Activated naive CD4-positive, alpha-beta T cell treated with anti-CD3 and anti-CD28 coated beads, Interleukin-2, amount 50 U/mL, for 72 hours (primary cell): ENCODE data around the gene CLIP2. TPM values are rescaled to one million over a fixed set of nuclear protein-coding genes. Genes with fewer than 3 reads are reported as not detected.

Experiments used
- ATAC-seq, 2 donors: fragments of 150-1000 bp; cut with Tn5 transposase; 2 replicates each; pipeline ENCODE4 v1.10.0; 2021; ENCODE audit warnings: mild to moderate bottlenecking in 2 of 2, moderate library complexity in 2 of 2
- DNase-seq, 2 donors: peaks; one replicate each; pipeline ENCODE4 v3.0.0; 2021 to 2022; ENCODE audit warnings: low spot score in 2 of 2
- H3K27ac Mint-ChIP-seq, 2 donors: one replicate each; pipeline ENCODE4 v1.8.0; 2022; ENCODE audit warnings: mild to moderate bottlenecking in 2 of 2, mixed read lengths in 2 of 2
- H3K36me3 Mint-ChIP-seq, 2 donors: one replicate each; pipeline ENCODE4 v1.8.0; 2022; ENCODE audit warnings: mixed read lengths in 2 of 2
- H3K9me3 Mint-ChIP-seq, 2 donors: one replicate each; pipeline ENCODE4 v1.8.0; 2022; ENCODE audit warnings: mixed read lengths in 2 of 2
- total RNA-seq, 2 donors: library from RNA; stranded (reverse); gene quantifications; one replicate each; pipeline ENCODE4 v1.2.3, GENCODE V29; 2022

CLIP2 gene
- total RNA-seq, 2 donors from 2014 or later: 0.89 to 1.1 TPM

- ATAC-seq (peak in 1 of 2 donors; percentile 10), DNase-seq (no peak)
- Mint-ChIP-seq H3K27ac (no peak overlapping the region), H3K36me3 (no peaks in the 10 kb centered on the region), H3K9me3 (no peaks in the 10 kb centered on the region)
These were observed 949 bp upstream of the CLIP2 start for GRCh38 chr7:74288034-74288881.

DNA sequence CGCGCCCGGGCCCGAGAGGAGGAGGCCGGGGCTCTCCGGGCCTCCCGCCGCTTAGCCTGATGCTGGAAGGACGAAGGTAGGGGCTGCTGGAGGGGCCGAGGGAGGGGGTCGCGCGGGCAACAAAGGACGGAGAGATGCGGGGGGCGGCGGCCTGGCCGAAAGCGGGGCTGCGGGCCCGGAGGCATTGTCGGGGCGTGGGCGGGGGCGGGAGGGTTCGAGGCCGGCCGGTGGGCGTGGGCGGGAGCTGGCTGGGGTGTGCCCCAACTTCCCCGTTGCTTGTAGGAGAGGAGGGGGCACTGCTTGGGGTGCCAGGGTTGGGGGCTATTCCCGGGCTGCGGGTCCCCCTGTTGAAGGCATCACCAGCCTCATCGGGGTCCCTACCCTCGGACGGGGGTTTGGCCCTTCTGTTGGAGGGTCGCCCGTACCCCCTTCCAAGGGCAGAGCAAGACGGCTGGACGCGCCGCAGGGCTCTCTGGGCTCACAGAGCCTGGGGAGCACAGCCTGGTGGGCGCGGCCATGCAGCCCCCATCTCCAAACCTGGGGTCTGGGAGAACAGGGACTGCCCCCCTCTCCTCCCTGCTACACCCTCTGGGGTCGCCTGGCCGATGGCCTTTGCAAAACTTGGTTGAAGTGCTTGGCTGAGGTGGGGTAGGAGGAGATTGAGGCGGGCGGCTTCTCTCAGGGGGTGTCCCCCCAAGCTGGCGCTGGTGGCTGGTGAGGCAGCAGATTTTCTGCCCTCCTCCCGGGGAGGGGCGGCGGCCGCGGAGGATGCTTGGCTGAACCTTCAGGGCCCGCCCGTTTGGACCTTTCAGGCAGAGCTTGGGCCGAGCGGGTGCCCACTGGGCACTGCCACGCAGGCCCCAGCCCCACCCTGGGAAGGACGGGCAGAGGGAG lies 699 bp downstream of the CLIP2 start:
- no peak overlapping the region for H3K27ac Mint-ChIP-seq
- DNase-seq: no peak
- no peaks in the 10 kb centered on the region for H3K9me3 Mint-ChIP-seq
- H3K36me3 Mint-ChIP-seq: no peaks in the 10 kb centered on the region
- ATAC-seq: no peak

DNA sequence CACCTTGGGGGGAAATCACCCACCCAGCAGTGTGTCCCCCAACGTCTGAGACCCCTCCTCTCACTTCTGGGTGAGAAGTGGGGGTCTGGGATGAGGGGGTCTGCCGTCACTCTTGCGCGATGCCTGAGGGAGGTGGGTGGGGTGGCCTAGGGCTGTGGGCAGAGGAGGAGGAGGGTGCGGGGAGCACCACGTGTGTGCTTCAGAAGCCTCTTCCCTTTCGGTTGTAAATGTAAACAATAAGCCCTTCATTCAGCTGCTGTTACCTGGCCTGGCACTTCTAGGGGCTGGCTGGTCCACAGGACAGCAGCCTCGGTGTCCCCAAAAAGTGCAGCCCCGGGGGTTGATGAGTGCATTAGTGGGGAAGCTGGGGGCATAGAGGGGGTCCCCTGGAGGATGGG lies 1.3 kb downstream of the CLIP2 start:
- DNase-seq (no peak), ATAC-seq (no peak)
- no peaks in the 10 kb centered on the region for H3K9me3 Mint-ChIP-seq
- H3K36me3 Mint-ChIP-seq: no peaks in the 10 kb centered on the region
- no peak overlapping the region for H3K27ac Mint-ChIP-seq

DNA sequence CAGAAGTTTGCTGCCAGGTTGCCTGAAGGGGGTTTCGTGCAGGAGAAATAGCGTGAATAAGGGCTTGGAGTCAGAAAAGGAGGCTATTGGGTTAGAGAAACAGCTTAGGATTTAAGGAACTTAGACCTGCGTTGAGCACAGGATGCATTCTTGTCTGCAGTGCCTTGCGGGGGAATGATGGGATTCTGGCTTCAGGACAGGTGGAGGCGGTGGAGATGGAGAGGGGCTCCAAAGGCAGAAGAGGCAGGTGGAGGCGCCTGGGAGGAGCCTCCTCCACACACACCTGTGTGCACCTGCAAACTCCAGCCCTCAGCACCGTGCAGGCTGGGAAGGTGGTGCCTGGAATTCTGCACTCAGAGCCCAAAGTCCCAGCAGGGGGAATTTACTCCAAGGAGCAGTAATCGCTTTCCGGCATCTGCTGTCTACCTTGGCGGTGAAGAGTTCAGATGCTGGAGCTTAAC lies 1.8 kb downstream of the CLIP2 start:
- ATAC-seq: no peak
- DNase-seq: no peak
- Mint-ChIP-seq H3K36me3 (no peaks in the 10 kb centered on the region), H3K9me3 (no peaks in the 10 kb centered on the region), H3K27ac (no peak overlapping the region)

DNA sequence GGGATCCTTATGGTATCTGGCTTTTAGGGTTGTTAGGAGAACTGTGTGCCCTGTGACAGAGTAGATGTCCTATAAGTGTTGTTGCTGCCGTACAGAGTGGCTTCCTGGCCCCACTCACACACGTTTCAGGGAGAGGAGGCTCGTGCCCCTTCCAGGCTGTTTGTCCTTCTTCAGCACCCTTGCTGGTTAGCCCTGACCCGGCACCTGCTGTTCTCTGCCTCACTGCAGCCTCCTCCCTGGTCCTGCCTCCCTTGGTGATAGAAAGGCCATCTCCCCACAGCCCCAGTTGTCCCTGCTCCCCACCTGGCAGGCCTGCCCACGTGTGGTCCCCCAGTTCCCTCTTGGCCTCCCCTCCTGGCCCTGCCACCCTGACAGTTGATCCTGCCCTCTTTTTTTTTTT lies 2.3 kb downstream of the CLIP2 start:
- no peaks in the 10 kb centered on the region for H3K36me3 Mint-ChIP-seq
- no peaks in the 10 kb centered on the region for H3K9me3 Mint-ChIP-seq
- no peak overlapping the region for H3K27ac Mint-ChIP-seq
- ATAC-seq: no peak
- DNase-seq: no peak

DNA sequence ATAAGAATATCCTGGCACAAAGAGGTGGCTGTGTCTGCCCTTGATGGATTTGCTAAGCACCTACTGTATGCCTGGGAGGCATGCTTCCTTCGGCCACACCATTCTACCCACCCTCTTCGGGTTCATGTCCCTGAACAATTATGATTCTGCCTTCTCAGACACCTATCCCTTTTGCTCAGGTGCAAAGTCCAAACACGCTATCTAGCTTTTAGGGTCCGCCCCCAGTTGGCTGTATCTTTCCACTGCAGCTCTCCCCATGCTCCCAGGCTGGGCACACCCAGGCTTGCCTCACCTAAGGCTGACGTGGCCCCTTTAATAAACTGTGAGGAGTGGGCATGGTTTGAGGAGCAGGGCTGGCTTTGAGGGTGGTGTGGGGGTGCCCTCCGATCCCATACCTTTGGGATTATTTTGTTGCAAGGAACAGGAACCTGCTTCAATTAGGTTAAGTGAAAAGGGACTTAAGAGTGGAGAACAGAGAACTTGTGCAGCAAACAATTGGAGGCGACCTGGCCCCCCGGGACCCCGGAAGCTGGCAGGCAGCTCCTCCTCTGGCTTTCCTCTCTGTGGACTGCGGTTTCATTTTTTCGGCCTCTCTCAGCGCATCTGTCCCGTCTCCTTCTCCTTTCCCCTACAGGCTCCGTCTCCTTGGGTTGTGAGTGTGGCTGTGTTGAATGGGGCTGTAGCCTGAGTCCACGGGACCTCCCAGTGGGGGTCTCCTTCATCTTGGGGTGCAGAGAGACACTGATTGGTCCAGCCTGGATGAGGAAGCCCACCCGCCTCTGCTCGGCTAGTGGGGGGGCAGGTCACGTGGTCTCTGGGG lies 3.8 kb downstream of the CLIP2 start:
- ATAC-seq (no peak), DNase-seq (no peak)
- Mint-ChIP-seq H3K9me3 (no peaks in the 10 kb centered on the region), H3K36me3 (no peaks in the 10 kb centered on the region), H3K27ac (no peak overlapping the region)

- no peak for ATAC-seq
- Mint-ChIP-seq H3K9me3 (no peaks in the 10 kb centered on the region), H3K36me3 (no peaks in the 10 kb centered on the region), H3K27ac (no peak overlapping the region)
- DNase-seq: no peak
These were observed 4.3 kb downstream of the CLIP2 start for GRCh38 chr7:74293577-74293908.

GRCh38 chr7:74294191-74294998 lies 5.2 kb downstream of the CLIP2 start:
- DNase-seq (no peak), ATAC-seq (no peak)
- Mint-ChIP-seq H3K27ac (no peak overlapping the region), H3K9me3 (no peaks in the 10 kb centered on the region), H3K36me3 (no peaks in the 10 kb centered on the region)

GRCh38 chr7:74297516-74298233 lies 8.5 kb downstream of the CLIP2 start:
- Mint-ChIP-seq H3K36me3 (no peaks in the 10 kb centered on the region), H3K9me3 (no peaks in the 10 kb centered on the region), H3K27ac (no peak overlapping the region)
- DNase-seq (no peak), ATAC-seq (no peak)

DNA sequence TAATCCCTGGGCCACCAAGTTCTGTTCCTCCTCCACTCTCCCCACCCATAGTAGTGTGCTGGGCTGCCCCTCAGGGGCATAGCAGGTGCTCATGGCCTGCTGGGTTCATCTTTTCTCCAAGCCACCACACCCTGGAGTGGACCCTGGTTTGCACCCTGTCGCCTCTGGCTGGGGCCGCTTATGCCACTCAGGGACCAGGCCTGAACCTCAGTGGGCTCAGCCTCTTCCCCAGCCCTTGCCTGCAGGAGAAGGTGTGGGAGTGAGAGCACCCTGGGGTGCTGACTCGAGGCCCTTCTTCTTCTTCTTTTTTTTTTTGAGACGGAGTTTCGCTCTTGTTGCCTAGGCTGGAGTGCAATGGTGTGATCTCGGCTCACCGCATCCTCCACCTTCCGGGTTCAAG lies 10.2 kb downstream of the CLIP2 start:
- ATAC-seq: no peak
- H3K36me3 Mint-ChIP-seq: no peaks in the 10 kb centered on the region
- H3K9me3 Mint-ChIP-seq: no peaks in the 10 kb centered on the region
- H3K27ac Mint-ChIP-seq: no peak overlapping the region
- no peak for DNase-seq

- H3K9me3 Mint-ChIP-seq: no peaks in the 10 kb centered on the region
- no peaks in the 10 kb centered on the region for H3K36me3 Mint-ChIP-seq
These were observed 11.7 kb downstream of the CLIP2 start for GRCh38 chr7:74300926-74301325.

DNA sequence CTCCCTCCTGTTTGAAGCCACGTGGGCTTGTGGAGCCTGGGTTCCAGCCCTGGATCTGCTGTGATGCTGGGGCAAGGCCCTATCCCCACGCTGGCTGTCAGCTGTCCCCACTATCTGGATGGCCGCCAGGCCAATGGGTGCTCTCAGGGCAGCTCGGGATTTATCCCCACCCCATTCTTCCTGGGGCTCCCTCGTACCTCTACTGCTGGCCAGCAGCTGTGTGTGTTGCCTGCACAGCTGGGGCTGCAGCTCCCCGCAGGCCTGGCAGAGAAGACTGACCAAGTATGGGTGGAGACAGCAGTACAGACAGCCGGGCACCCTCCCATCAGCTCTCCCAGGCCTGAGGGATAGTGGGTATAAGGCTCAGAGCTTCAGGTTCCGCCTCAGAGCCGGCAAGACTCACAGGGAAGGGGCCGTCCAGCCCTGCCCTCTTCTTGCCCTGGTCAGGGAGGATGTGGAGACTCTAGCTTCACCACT lies 13.6 kb downstream of the CLIP2 start:
- no peaks in the 10 kb centered on the region for H3K36me3 Mint-ChIP-seq
- DNase-seq (no peak), ATAC-seq (no peak)
- H3K27ac Mint-ChIP-seq: no peak overlapping the region
- H3K9me3 Mint-ChIP-seq: no peaks in the 10 kb centered on the region

More at GRCh38 chr7:74300926-74301325, 11.7 kb downstream of the CLIP2 start:
- DNase-seq: no peak
- no peak overlapping the region for H3K27ac Mint-ChIP-seq
- no peak for ATAC-seq

GRCh38 chr7:74304550-74304949 lies 15.3 kb downstream of the CLIP2 start:
- no peaks in the 10 kb centered on the region for H3K36me3 Mint-ChIP-seq
- H3K9me3 Mint-ChIP-seq: no peaks in the 10 kb centered on the region
- H3K27ac Mint-ChIP-seq: no peak overlapping the region
- ATAC-seq (no peak), DNase-seq (no peak)

GRCh38 chr7:74306004-74306729 lies 17.0 kb downstream of the CLIP2 start:
- Mint-ChIP-seq H3K36me3 (no peaks in the 10 kb centered on the region), H3K9me3 (no peaks in the 10 kb centered on the region), H3K27ac (peak overlapping the region in 1 of 2 donors; percentile 25)
- DNase-seq (no peak), ATAC-seq (peak in 1 of 2 donors; percentile 17)
